Neutrophil (primary cell): ENCODE data around the gene EMILIN2.

ENCODE experiments used
- H3K27ac ChIP-seq: fragments of 200-600 bp; sonication (generic); 2 replicates; pipeline ENCODE4 v1.5.1; 2016; ENCODE audit warnings: mild to moderate bottlenecking, moderate library complexity
- H3K27me3 ChIP-seq: fragments of 200-600 bp; sonication (generic); 2 replicates; pipeline ENCODE4 v1.6.0; 2016; ENCODE audit warnings: mild to moderate bottlenecking
- H3K36me3 ChIP-seq: fragments of 200-600 bp; sonication (generic); 2 replicates; pipeline ENCODE4 v1.5.1; 2017
- H3K4me1 ChIP-seq, 2 experiments: fragments of 200-600 bp in 1 of 2; sonication (generic) in 1 of 2; 1 replicate in 1 of 2; 2 replicates in 1 of 2; pipeline versions ENCODE4 v1.5.1 to v1.6.1; 2013 to 2016; ENCODE audit warnings: low read depth in 1 of 2, low read length in 1 of 2, mild to moderate bottlenecking in 1 of 2, moderate library complexity in 1 of 2; ENCODE audit not compliant: control insufficient read depth in 1 of 2, insufficient read depth in 1 of 2
- H3K4me3 ChIP-seq, 2 experiments: fragments of 200-600 bp in 1 of 2; sonication (generic) in 1 of 2; 1 replicate in 1 of 2; 2 replicates in 1 of 2; pipeline ENCODE4 v1.5.1; 2013 to 2016; ENCODE audit warnings: low read depth in 1 of 2, low read length in 1 of 2, mild to moderate bottlenecking in 1 of 2, moderate library complexity in 1 of 2
- H3K9me3 ChIP-seq: fragments of 200-600 bp; sonication (generic); 2 replicates; pipeline ENCODE4 v1.5.1; 2016
- TF ChIP-seq, protein P1 (sequence below): fragments of 200-600 bp; sonication (generic); IDR thresholded peaks from 2 replicates; pipeline ENCODE4 v1.5.1; 2016; ENCODE audit warnings: antibody characterized with exemption

Gene EMILIN2

DNA sequence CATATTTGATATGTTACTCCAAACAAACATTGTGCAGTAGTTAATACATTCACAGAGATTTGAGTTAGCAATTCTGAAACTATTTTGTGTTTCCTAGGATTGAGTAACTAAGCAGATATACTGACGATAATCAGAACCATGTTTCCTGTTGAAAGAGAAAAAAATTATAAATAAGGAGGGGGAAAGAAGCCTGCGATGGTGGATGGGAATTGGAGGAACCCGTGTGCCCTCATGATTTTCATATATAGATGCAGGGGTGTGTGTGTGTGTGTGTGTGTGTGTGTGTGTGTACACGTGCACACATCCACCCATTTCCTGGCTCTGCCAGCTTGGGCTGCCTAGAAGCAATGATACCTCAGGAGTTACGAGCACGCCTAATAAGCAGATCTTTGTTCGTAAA is 109.2 kb downstream of the EMILIN2 start:
- peak overlapping the region; percentile 33 for H3K27ac ChIP-seq
- no peak overlapping the region for H3K4me3 ChIP-seq
- H3K27me3 ChIP-seq, result no peaks in the 10 kb centered on the region
- peaks cover 28% of the 10 kb centered on the region in 2 experiments for H3K4me1 ChIP-seq
- TF ChIP-seq, protein P1, sequence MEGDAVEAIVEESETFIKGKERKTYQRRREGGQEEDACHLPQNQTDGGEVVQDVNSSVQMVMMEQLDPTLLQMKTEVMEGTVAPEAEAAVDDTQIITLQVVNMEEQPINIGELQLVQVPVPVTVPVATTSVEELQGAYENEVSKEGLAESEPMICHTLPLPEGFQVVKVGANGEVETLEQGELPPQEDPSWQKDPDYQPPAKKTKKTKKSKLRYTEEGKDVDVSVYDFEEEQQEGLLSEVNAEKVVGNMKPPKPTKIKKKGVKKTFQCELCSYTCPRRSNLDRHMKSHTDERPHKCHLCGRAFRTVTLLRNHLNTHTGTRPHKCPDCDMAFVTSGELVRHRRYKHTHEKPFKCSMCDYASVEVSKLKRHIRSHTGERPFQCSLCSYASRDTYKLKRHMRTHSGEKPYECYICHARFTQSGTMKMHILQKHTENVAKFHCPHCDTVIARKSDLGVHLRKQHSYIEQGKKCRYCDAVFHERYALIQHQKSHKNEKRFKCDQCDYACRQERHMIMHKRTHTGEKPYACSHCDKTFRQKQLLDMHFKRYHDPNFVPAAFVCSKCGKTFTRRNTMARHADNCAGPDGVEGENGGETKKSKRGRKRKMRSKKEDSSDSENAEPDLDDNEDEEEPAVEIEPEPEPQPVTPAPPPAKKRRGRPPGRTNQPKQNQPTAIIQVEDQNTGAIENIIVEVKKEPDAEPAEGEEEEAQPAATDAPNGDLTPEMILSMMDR, result no peak
- peaks cover 64% of the 10 kb centered on the region for H3K36me3 ChIP-seq
- H3K9me3 ChIP-seq, result no peaks in the 10 kb centered on the region

DNA sequence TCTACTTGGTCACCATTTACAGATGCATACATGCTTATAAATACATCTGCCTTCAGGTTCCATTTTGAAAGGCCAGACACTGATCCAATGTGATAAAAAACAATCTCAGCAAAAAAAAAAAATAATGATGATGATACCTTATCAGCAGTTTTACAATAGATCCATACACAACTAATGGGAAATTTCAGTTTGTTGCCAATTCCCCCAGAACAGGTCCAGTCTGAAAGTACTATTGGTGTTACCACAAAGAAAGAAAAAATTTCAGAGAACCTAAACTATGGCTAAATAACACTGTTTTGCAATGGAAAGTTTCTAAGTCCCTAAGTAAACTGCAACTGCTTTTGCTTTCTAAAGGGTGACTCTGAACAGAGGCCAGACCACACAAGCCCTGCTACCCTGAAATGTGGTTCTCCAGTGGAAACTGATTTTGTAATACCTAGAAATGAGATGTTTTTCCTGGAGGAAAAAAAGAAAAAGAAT is 112.1 kb downstream of the EMILIN2 start:
- TF ChIP-seq, protein P1, result no peak
- Histone ChIP-seq H3K4me1 (peaks cover 39 to 52% of the 10 kb centered on the region in 2 experiments), H3K27ac (peak overlapping the region; percentile 83)

DNA sequence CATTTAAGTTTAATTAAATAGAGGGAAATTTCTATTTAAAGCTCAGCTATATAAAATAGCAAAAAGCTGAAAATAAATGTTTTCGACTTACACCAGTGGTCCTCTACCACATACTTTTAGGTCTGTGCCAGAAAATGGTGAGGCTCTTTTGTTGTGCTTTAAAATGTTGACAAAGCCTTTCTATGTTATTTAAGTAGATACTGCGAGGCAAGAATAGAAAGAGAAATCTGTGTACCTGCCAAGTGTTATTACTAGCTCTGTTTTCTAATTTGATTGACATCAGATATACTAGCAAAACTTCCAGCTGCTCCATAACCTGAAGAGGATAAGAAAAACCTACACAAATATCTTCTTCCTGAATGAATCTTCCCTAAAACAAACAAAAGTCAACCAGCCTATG is 112.5 kb downstream of the EMILIN2 start:
- Histone ChIP-seq H3K4me3 (no peak overlapping the region), H3K27me3 (no peaks in the 10 kb centered on the region), H3K36me3 (peaks cover 31% of the 10 kb centered on the region), H3K4me1 (peaks cover 39 to 52% of the 10 kb centered on the region in 2 experiments), H3K9me3 (no peaks in the 10 kb centered on the region), H3K27ac (peak overlapping the region; percentile 83)
- TF ChIP-seq, protein P1, result no peak

More for the DNA sequence above, 112.1 kb downstream of the EMILIN2 start:
- no peaks in the 10 kb centered on the region for H3K27me3 ChIP-seq
- H3K36me3 ChIP-seq, result peaks cover 36% of the 10 kb centered on the region
- H3K9me3 ChIP-seq, result no peaks in the 10 kb centered on the region
- H3K4me3 ChIP-seq, result no peak overlapping the region

DNA sequence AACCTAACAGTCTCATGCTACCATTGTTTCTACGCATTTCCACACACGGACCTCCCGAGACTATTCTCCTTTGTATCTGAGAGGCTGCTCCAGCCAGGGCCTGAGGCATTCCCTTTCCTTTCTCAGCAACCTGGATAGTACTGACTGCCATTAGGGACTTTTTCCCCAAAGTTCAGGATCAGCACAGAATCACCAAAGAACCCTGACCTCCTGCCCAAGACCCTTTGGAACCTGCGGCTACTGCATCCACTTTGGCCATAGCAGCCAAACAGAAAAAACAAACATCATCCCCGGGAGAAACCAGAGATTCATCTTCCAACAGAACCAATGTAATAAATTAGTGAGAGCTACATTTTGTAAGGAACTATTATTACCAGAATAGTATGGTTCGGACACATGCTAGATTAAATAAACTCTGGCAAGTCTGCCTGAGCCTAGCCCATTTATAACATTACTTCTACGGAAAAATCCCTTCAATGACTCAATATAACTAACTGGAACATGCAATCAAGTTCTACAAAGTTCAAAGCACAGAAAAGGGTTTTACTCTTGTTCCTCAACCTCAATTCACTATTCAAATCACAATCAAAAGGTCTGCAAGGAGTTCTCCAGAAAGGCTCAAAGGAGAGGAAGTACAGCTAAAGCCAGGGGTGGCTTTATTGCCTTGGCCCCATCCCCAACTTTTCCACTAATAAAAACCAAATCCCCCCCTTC is 114.3 kb downstream of the EMILIN2 start:
- peaks cover 39 to 52% of the 10 kb centered on the region in 2 experiments for H3K4me1 ChIP-seq
- no peaks in the 10 kb centered on the region for H3K9me3 ChIP-seq
- peak overlapping the region; percentile 19 to 33 for H3K4me3 ChIP-seq
- H3K27me3 ChIP-seq, result no peaks in the 10 kb centered on the region
- peak overlapping the region; percentile 83 for H3K27ac ChIP-seq
- TF ChIP-seq, protein P1, result no peak
- peaks cover 14% of the 10 kb centered on the region for H3K36me3 ChIP-seq

DNA sequence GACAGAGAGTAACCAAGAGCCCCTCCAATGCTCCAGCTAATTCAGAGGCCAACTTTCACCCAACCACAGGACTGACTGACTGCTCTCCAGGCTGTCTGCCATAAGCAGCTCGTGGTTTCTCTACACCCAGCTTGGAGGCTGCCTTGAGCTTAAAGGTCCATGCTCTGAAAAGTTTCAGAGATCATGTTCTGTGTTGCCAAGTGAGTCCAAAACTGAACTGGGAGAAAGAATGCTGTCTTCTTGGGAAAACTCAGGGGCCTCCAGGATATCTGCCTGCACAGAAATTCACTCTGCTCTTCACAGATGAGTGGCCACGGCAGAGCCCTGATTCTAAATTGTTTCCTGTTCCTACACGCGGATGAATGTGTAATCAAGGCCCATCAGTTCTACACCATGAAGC is 115.0 kb downstream of the EMILIN2 start:
- Histone ChIP-seq H3K36me3 (peaks cover 8% of the 10 kb centered on the region), H3K27ac (peak overlapping the region; percentile 83), H3K4me3 (no peak overlapping the region), H3K27me3 (no peaks in the 10 kb centered on the region), H3K9me3 (no peaks in the 10 kb centered on the region), H3K4me1 (peaks cover 39 to 52% of the 10 kb centered on the region in 2 experiments)
- TF ChIP-seq, protein P1, result no peak
